22Rv1 (cell line): ENCODE results near the gene CLCC1.

Experiments used
- ZFX ChIP-seq: fragments of 450-650 bp; IDR thresholded peaks from 2 replicates; pipeline ENCODE4 v1.6.1; 2017; ENCODE audit warnings: antibody characterized with exemption, borderline replicate concordance
- TF ChIP-seq, protein P1 (sequence below): fragments of 450-650 bp; IDR thresholded peaks from 2 replicates; pipeline ENCODE4 v1.5.1; 2017; ENCODE audit warnings: mild to moderate bottlenecking

GRCh38 chr1:108916788-108917187 lies 46.5 kb downstream of the CLCC1 start:
- TF ChIP-seq, protein P1, sequence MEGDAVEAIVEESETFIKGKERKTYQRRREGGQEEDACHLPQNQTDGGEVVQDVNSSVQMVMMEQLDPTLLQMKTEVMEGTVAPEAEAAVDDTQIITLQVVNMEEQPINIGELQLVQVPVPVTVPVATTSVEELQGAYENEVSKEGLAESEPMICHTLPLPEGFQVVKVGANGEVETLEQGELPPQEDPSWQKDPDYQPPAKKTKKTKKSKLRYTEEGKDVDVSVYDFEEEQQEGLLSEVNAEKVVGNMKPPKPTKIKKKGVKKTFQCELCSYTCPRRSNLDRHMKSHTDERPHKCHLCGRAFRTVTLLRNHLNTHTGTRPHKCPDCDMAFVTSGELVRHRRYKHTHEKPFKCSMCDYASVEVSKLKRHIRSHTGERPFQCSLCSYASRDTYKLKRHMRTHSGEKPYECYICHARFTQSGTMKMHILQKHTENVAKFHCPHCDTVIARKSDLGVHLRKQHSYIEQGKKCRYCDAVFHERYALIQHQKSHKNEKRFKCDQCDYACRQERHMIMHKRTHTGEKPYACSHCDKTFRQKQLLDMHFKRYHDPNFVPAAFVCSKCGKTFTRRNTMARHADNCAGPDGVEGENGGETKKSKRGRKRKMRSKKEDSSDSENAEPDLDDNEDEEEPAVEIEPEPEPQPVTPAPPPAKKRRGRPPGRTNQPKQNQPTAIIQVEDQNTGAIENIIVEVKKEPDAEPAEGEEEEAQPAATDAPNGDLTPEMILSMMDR, result no peak
- TF ChIP-seq ZFX, result no peak
